Endothelial cell of umbilical vein (primary cell): Measurements from ENCODE around the gene PIK3C2G. TPM values are rescaled to one million over a fixed set of nuclear protein-coding genes. Genes with fewer than 3 reads are reported as not detected.

Source experiments
- BruUV-seq: library from RNA; stranded (reverse); fragments of 400-500 nt; replicated peaks from 2 replicates; lab custom pipeline; 2021; lab: Mats Ljungman, UMichigan
- CTCF ChIA-PET: fragments of 300-600, 350-600 bp; sonication (Branson Sonifier 250); formaldehyde crosslinking; loops from one replicate; lab custom pipeline; 2021; ENCODE audit warnings: antibody characterized with exemption, inconsistent platforms; lab: Charles Lee
- POLR2A ChIA-PET: fragments of 300-600, 350-600 bp; sonication (Branson Sonifier 250); formaldehyde crosslinking; loops from one replicate; lab custom pipeline; 2021; ENCODE audit warnings: antibody characterized with exemption, inconsistent platforms; lab: Charles Lee
- DNase-seq: peaks from one replicate; pipeline ENCODE4 v3.0.0-alpha.2; 2011; ENCODE audit warnings: low read depth, low spot score
- FAIRE-seq: peaks from 2 replicates; lab custom pipeline; 2011; peaks lifted over from hg19 to GRCh38; lab: Jason Lieb, UNC
- H2AFZ ChIP-seq: 2 replicates; pipeline ENCODE4 v1.6.0; 2012; ENCODE audit warnings: low read depth, low read length, control low read depth, inconsistent platforms
- H3K27ac ChIP-seq: 2 replicates; pipeline ENCODE4 v1.5.1; 2011; ENCODE audit warnings: low read depth, mild to moderate bottlenecking, control low read depth, low read length, moderate library complexity; ENCODE audit not compliant: insufficient read depth
- H3K27me3 ChIP-seq, 2 experiments: 2 replicates each; pipeline versions ENCODE4 v1.6.0 to v1.6.1; 2011; ENCODE audit warnings: low read length in 2 of 2, mixed read lengths in 1 of 2; ENCODE audit not compliant: control insufficient read depth in 2 of 2, insufficient read depth in 2 of 2
- H3K36me3 ChIP-seq, 2 experiments: 2 replicates in 1 of 2; 3 replicates in 1 of 2; pipeline ENCODE4 v1.5.1; 2011; ENCODE audit warnings: low read length in 2 of 2, mild to moderate bottlenecking in 1 of 2, moderate library complexity in 1 of 2; ENCODE audit not compliant: control insufficient read depth in 2 of 2, insufficient read depth in 2 of 2; ENCODE audit errors: extremely low read depth in 1 of 2
- H3K4me1 ChIP-seq: 3 replicates; pipeline ENCODE4 v1.5.1; 2011; ENCODE audit warnings: mild to moderate bottlenecking, low read length; ENCODE audit not compliant: control insufficient read depth, insufficient read depth; ENCODE audit errors: extremely low read depth
- H3K4me2 ChIP-seq: 2 replicates; pipeline ENCODE4 v1.6.1; 2011; ENCODE audit warnings: low read length, control low read depth, mixed read lengths; ENCODE audit not compliant: insufficient read depth
- H3K4me3 ChIP-seq, 3 experiments: fragments of 200-600 bp in 1 of 3; sonication (generic), shearing (Covaris generic) in 1 of 3; replicated peaks in 1 of 3; 2 replicates each; pipeline ENCODE4 v1.5.1; 2011 to 2016; ENCODE audit warnings: control low read depth in 3 of 3, low read length in 3 of 3, mild to moderate bottlenecking in 2 of 3, inconsistent platforms in 1 of 3, low read depth in 1 of 3, moderate library complexity in 1 of 3; ENCODE audit not compliant: insufficient read depth in 1 of 3
- H3K79me2 ChIP-seq: 2 replicates; pipeline ENCODE4 v1.6.0; 2012; ENCODE audit warnings: low read length, inconsistent platforms; ENCODE audit not compliant: control insufficient read depth, insufficient read depth
- H3K9ac ChIP-seq: replicated peaks from 2 replicates; pipeline ENCODE3; 2011; ENCODE audit warnings: low read length, control low read depth; ENCODE audit not compliant: insufficient read depth; ENCODE audit errors: extremely low read depth
- H3K9me1 ChIP-seq: replicated peaks from 3 replicates; pipeline ENCODE4 v1.6.0; 2011; ENCODE audit warnings: mild to moderate bottlenecking, low read length; ENCODE audit not compliant: control insufficient read depth, insufficient read depth; ENCODE audit errors: extremely low read depth
- H3K9me3 ChIP-seq: replicated peaks from 2 replicates; pipeline ENCODE4 v1.5.1; 2012; ENCODE audit warnings: low read length, inconsistent platforms; ENCODE audit not compliant: control insufficient read depth, insufficient read depth
- H4K20me1 ChIP-seq: replicated peaks from 2 replicates; pipeline ENCODE3; 2011; ENCODE audit warnings: mild to moderate bottlenecking, low read length; ENCODE audit not compliant: control insufficient read depth, insufficient read depth; ENCODE audit errors: extremely low read depth
- CTCF ChIP-seq, 2 donors: IDR thresholded peaks; 1 replicate in 1 of 2; 2 replicates in 1 of 2; pipeline ENCODE4 v1.5.1; 2011; ENCODE audit warnings: low read length in 2 of 2, mild to moderate bottlenecking in 2 of 2, moderate library complexity in 2 of 2, control low read depth in 1 of 2, inconsistent platforms in 1 of 2, low read depth in 1 of 2; ENCODE audit not compliant: insufficient read depth in 1 of 2; ENCODE audit errors: extremely low read depth in 1 of 2
- EZH2 ChIP-seq: IDR thresholded peaks from 2 replicates; pipeline ENCODE4 v1.6.1; 2012; ENCODE audit warnings: borderline replicate concordance, low read depth, mild to moderate bottlenecking, moderate library complexity, low read length, inconsistent platforms; ENCODE audit not compliant: severe bottlenecking
- FOS ChIP-seq: IDR thresholded peaks from 2 replicates; pipeline ENCODE4 v1.6.1; 2011; ENCODE audit warnings: mild to moderate bottlenecking, low read length, moderate library complexity, borderline replicate concordance; ENCODE audit not compliant: insufficient read depth
- JUN ChIP-seq: IDR thresholded peaks from 2 replicates; pipeline ENCODE4 v1.6.1; 2011; ENCODE audit warnings: borderline replicate concordance, low read depth; ENCODE audit not compliant: insufficient read length, insufficient read depth
- MYC ChIP-seq: IDR thresholded peaks from one replicate; pipeline ENCODE4 v1.6.1; 2011; ENCODE audit warnings: mild to moderate bottlenecking, low read depth, low read length
- POLR2A ChIP-seq: IDR thresholded peaks from 2 replicates; pipeline ENCODE4 v1.6.1; 2012; ENCODE audit warnings: low read depth, mild to moderate bottlenecking, control low read depth, low read length
- POLR2AphosphoS5 ChIP-seq: IDR thresholded peaks from 2 replicates; pipeline ENCODE4 v1.6.1; 2012; ENCODE audit warnings: low read depth, mild to moderate bottlenecking, control low read depth, low read length, moderate library complexity; ENCODE audit not compliant: insufficient read depth
- dilution Hi-C: fragments of 300-500 bp; cut with MboI; formaldehyde crosslinking; loops from one replicate; pipeline ENCODE4 v1.15.0; 2019; ENCODE audit warnings: low sequenced_read_pairs; ENCODE audit not compliant: extremely low pct_ligation_motif_present
- intact Hi-C: fragments of 100-400 bp; cut with micrococcal nuclease; formaldehyde crosslinking; loops from one replicate; pipeline ENCODE4 v1.10.0; 2022
- polyA plus RNA-seq, 4 experiments: library from polyadenylated mRNA; depleted of rRNA in 3 of 4; stranded (reverse) in 3 of 4; unstranded in 1 of 4; fragments of >200 nt; gene quantifications; 2 replicates each; pipeline versions ENCODE4 v1.2.1 to v1.2.3, GENCODE V29; 2011 to 2012; ENCODE audit warnings: missing spikeins in 1 of 4
- total RNA-seq: library from RNA; stranded (reverse); gene quantifications from 2 replicates; pipeline ENCODE4 v1.2.3, GENCODE V29; 2021
- TF ChIP-seq, protein P1 (sequence below): IDR thresholded peaks from 2 replicates; pipeline ENCODE4 v1.6.1; 2011; ENCODE audit not compliant: insufficient read depth, insufficient read length

PIK3C2G gene
- total and polyA plus RNA-seq, 2 donors (not counting 3 experiments of a cell fraction or from before 2014, with no cell fraction given): not detected

DNA sequence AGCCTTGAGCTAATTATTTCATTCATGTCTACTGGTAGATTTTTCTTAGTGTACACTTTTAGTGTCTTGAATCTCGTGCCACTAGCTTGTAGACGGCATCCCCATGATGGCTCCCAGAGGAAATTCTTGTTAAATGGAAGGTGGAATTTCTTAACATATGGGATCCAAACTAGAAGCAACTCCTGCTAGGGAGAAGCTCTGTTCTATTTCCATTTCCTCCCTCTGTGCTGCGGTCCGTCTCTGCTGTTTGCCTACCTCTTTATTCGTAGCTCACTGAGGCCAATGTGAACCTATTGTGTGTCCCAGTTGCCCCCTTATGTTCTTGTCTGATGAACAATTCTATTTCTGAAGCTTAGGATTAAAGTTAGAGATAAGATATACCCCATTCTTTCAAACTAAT lies 588 bp downstream of the PIK3C2G start:
- Histone ChIP-seq H3K9ac (no peak overlapping the region), H3K79me2 (no peaks in the 10 kb centered on the region), H3K27me3 (no peaks in the 10 kb centered on the region), H3K9me3 (no peaks in the 10 kb centered on the region), H2AFZ (no peak overlapping the region), H3K36me3 (no peaks in the 10 kb centered on the region), H3K9me1 (no peaks in the 10 kb centered on the region), H4K20me1 (no peaks in the 10 kb centered on the region), H3K4me1 (no peaks in the 10 kb centered on the region), H3K4me2 (no peak overlapping the region), H3K27ac (no peak overlapping the region), H3K4me3 (no peak overlapping the region)
- ChIA-PET POLR2A (no interaction called here), CTCF (interaction anchor here (1.0 to 5.6 kb wide), 8 partner anchors 12 to 58 kb away, joined by 3 to 59 read pairs (median 4); no protein-coding TSS in a partner anchor)
- FAIRE-seq (no peak), DNase-seq (no peak)
- no TSS peak for BruUV-seq
- dilution Hi-C loops: no loop called here
- intact Hi-C loops: no loop called here
- no peak for TF ChIP-seq POLR2A
- TF ChIP-seq POLR2AphosphoS5: no peak
- no peak for TF ChIP-seq MYC
- TF ChIP-seq, protein P1, sequence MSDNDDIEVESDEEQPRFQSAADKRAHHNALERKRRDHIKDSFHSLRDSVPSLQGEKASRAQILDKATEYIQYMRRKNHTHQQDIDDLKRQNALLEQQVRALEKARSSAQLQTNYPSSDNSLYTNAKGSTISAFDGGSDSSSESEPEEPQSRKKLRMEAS: no peak
- TF ChIP-seq FOS: no peak
- TF ChIP-seq JUN: no peak
- no peak for TF ChIP-seq CTCF (IDR thresholded peaks at IDR 0.05; ENCODE audit: extremely low read depth in 1 of 2, insufficient read depth in 1 of 2, low read depth in 1 of 2, low read length in 2 of 2)
- TF ChIP-seq EZH2: no peak
